Fibroblast of the aortic adventitia (primary cell): ENCODE results near the gene VAV1. TPM values are rescaled to one million over a fixed set of nuclear protein-coding genes. Genes with fewer than 3 reads are reported as not detected.

Experiments used
- DNase-seq: peaks from one replicate; pipeline ENCODE4 v3.0.0-alpha.2; 2010; ENCODE audit warnings: low read depth
- H3K4me3 ChIP-seq: 2 replicates; pipeline ENCODE4 v1.5.1; 2011; ENCODE audit warnings: low read depth, mild to moderate bottlenecking, control low read depth, low read length, moderate library complexity
- total RNA-seq: library from RNA; depleted of rRNA; stranded (reverse); fragments of >200 nt; gene quantifications from 2 replicates; pipeline ENCODE4 v1.2.3, GENCODE V29; 2012; ENCODE audit warnings: low replicate concordance
- TF ChIP-seq, protein P1 (sequence below): IDR thresholded peaks from 2 replicates; pipeline ENCODE4 v1.5.1; 2011; ENCODE audit warnings: mild to moderate bottlenecking, low read length, control low read depth, inconsistent platforms; ENCODE audit not compliant: insufficient read depth

VAV1 gene
- total RNA-seq, 1 donor: not detected

DNA sequence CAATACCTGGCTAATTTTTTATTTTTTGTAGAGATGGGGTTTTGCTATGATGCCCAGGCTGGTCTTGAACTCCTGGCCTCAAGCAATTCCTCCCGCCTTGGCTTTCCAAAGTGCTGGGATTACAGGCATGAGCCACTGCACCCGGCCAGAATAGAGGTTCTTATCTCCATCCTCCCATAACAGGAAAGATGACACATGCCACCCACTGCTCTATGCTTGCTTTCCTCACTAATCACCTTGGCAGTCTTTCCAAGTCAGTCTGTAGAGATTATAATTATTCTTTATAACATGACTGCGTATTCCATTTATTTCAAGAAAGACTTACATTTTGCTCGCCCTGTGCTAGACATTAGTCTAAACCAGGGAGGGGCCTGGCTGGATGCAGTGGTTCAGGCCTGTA, 6.7 kb downstream of the VAV1 start:
- TF ChIP-seq, protein P1, sequence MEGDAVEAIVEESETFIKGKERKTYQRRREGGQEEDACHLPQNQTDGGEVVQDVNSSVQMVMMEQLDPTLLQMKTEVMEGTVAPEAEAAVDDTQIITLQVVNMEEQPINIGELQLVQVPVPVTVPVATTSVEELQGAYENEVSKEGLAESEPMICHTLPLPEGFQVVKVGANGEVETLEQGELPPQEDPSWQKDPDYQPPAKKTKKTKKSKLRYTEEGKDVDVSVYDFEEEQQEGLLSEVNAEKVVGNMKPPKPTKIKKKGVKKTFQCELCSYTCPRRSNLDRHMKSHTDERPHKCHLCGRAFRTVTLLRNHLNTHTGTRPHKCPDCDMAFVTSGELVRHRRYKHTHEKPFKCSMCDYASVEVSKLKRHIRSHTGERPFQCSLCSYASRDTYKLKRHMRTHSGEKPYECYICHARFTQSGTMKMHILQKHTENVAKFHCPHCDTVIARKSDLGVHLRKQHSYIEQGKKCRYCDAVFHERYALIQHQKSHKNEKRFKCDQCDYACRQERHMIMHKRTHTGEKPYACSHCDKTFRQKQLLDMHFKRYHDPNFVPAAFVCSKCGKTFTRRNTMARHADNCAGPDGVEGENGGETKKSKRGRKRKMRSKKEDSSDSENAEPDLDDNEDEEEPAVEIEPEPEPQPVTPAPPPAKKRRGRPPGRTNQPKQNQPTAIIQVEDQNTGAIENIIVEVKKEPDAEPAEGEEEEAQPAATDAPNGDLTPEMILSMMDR: no peak
- DNase-seq: no peak
- H3K4me3 ChIP-seq: no peak overlapping the region

DNA sequence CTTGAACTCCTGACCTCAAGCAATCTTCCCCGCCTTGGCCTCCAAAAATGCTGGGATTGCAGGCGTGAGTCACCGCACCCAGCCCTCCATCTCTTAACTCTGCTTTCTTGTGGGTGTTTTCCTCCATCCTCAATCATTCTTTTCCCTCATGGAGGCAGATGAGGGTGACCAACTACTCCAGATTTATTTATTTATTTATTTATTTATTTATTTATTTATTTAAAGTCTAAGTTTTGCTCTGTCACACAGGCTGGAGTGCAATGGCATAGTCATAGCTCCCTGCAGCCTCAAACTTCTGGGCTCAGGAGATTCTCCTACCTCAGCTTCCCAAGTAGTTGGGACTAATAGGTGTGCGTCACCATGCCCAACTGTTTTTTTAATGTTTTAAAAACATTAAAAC, 14.9 kb downstream of the VAV1 start:
- TF ChIP-seq, protein P1: no peak
- no peak overlapping the region for H3K4me3 ChIP-seq
- DNase-seq: no peak

DNA sequence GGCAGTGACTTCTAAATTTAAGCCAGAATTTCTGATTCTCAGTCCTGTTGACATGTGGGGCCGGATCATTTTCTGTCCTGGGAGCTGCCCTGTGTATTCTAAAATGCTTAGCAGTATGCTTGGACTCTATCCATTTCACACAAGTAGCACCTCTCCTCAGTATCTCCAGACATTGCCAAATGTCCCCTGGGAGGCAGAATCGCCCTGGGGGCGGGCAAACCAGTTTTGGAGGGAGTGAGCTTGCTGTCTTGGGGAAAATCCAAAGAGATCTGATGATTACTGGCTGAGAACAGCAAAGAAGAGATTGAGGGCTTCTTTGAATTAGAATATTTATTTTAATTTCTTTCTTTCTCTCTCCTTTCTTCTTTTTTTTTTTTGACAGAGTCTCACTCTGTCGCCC, 16.4 kb downstream of the VAV1 start:
- H3K4me3 ChIP-seq: no peak overlapping the region
- TF ChIP-seq, protein P1: no peak
- no peak for DNase-seq

DNA sequence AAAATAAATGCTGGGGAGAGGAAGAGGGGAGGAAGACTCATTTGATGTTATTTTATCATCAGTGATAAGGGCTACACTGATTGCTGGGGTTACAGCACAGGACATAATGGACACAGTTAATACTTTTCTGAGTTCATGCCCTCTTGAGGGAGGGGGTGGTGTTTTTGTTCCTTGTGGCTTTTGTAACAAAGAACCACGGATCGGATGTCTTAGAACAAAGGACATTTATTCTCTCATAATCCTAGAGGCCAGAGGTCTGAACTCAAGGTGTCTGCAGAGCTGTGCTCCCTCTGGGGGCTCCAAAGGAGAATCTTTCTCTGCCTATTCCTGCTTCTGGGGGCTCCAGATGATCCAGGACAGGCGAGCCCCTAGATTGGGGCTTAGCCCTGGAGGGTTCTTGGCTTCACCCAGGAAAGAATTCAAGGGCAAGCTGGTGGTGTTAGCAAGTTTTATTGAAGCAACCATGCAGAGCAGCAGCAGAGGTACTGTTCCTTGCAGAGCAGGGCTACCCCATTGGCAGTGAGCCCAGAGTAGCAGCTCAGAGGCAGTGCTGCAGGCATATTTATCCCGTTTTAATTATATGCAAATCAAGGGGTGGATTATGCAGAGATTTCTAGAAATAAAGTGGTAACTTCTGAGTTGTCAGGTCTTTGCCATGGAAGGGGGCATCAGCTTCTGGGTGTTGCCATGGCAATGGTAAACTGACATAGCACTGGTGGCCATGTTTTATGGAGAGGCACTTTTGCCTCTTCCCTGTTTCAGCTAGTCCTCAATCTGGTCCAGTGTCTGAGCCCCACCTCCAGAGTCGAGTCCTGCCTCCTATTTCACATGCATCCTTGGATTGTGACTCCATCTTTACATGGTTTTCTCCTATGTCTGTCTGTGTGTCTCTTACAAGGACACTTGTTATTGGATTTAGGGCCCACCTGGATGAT, 18.0 kb downstream of the VAV1 start:
- no peak for DNase-seq
- no peak overlapping the region for H3K4me3 ChIP-seq
- TF ChIP-seq, protein P1: no peak

DNA sequence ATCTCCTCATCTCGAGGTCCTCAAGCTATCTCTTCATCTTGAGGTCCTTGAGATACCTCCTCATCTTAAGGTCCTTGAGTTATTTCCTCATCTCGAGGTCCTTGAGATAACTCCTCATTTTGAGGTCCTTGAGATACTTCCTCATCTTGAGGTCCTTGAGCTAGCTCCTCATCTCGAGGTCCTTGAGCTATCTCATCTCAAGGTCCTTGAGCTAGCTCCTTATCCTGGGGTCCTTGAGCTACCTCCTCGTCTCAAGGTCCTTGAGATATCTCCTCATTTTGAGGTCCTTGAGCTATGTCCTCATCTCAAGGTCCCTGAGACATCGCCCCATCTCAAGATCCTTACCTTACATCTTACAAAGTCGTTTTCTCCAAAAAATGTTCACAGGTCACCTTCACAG, 18.7 kb downstream of the VAV1 start:
- no peak for DNase-seq
- TF ChIP-seq, protein P1: no peak
- no peak overlapping the region for H3K4me3 ChIP-seq

DNA sequence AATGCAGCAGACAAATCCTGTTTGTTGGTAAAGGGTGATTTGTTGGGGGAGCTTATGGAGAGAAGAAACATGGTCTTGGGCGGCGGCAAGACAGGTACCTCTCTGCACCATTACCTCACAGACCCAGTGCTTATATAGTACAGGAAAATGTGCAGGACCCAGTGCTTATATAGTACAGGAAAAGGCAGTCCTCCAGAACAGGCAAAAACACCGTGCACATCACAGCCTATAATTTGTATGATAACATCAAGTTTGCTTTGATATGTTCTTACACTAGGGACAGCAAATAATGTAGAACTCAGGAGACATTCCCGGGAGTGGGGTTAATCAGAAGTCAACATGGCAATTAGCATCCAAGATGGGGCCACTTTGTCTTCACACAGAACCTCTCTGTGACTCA, 20.9 kb downstream of the VAV1 start:
- TF ChIP-seq, protein P1: no peak

More for the DNA sequence above, 20.9 kb downstream of the VAV1 start:
- no peak for DNase-seq
- no peak overlapping the region for H3K4me3 ChIP-seq
